HUES6 (cell line): Measurements from ENCODE around the gene PSG6.
"Not testable (repeated sequence)": the region's sequence is repeated elsewhere in the genome, so short reads cannot be mapped to it uniquely, and the experiment has no call there.

Source experiments
- H3K27ac ChIP-seq: 2 replicates; pipeline ENCODE4 v1.7.0; 2013; ENCODE audit warnings: low read depth, mild to moderate bottlenecking, low read length, inconsistent platforms
- H3K27me3 ChIP-seq: 2 replicates; pipeline ENCODE4 v1.6.1; 2013; ENCODE audit warnings: low read length; ENCODE audit not compliant: control insufficient read depth, insufficient read depth
- H3K36me3 ChIP-seq: 2 replicates; pipeline ENCODE4 v1.6.1; 2013; ENCODE audit warnings: low read length; ENCODE audit not compliant: control insufficient read depth, insufficient read depth
- H3K4me1 ChIP-seq: 2 replicates; pipeline ENCODE4 v1.6.1; 2013; ENCODE audit warnings: low read length; ENCODE audit not compliant: control insufficient read depth, insufficient read depth
- H3K4me3 ChIP-seq: 2 replicates; pipeline ENCODE4 v1.5.1; 2013; ENCODE audit warnings: low read depth, low read length
- H3K9ac ChIP-seq: one replicate; pipeline ENCODE4 v1.6.1; 2013; ENCODE audit warnings: mild to moderate bottlenecking, low read length
- H3K9me3 ChIP-seq: 2 replicates; pipeline ENCODE4 v1.6.1; 2013; ENCODE audit warnings: low read depth, low read length; ENCODE audit not compliant: control insufficient read depth, insufficient read depth

The PSG6 gene

GRCh38 chr19:42852821-42853220, 64.9 kb downstream of the PSG6 start:
- H3K9ac ChIP-seq, H3K27ac ChIP-seq, H3K4me1 ChIP-seq: not testable (repeated sequence)

More at GRCh38 chr19:42852821-42853220, 64.9 kb downstream of the PSG6 start:
- not testable (repeated sequence) for H3K4me3 ChIP-seq, H3K27me3 ChIP-seq, H3K36me3 ChIP-seq
- H3K9me3 ChIP-seq = peaks cover 12% of the 10 kb centered on the region; the same call in 1 of the 2 replicates
